Coronary artery (tissue), 2 donors: Measurements from ENCODE around the gene ANKRD33.

Experiments used
- DNase-seq: peaks from one replicate; pipeline ENCODE4 v3.0.0-alpha.2; 2017; ENCODE audit warnings: low spot score
- H3K27ac ChIP-seq, 2 donors: fragments of 200-600 bp; sonication (generic); one replicate each; pipeline ENCODE4 v1.5.1; 2016 to 2019
- H3K4me3 ChIP-seq: fragments of 200-600 bp; sonication (generic); 2 replicates; pipeline ENCODE4 v1.5.1; 2016; ENCODE audit warnings: mild to moderate bottlenecking, moderate library complexity
- CTCF ChIP-seq: fragments of 200-600 bp; sonication (generic); IDR thresholded peaks from one replicate; pipeline ENCODE4 v1.5.1; 2019; ENCODE audit warnings: antibody characterized with exemption

The ANKRD33 gene

DNA sequence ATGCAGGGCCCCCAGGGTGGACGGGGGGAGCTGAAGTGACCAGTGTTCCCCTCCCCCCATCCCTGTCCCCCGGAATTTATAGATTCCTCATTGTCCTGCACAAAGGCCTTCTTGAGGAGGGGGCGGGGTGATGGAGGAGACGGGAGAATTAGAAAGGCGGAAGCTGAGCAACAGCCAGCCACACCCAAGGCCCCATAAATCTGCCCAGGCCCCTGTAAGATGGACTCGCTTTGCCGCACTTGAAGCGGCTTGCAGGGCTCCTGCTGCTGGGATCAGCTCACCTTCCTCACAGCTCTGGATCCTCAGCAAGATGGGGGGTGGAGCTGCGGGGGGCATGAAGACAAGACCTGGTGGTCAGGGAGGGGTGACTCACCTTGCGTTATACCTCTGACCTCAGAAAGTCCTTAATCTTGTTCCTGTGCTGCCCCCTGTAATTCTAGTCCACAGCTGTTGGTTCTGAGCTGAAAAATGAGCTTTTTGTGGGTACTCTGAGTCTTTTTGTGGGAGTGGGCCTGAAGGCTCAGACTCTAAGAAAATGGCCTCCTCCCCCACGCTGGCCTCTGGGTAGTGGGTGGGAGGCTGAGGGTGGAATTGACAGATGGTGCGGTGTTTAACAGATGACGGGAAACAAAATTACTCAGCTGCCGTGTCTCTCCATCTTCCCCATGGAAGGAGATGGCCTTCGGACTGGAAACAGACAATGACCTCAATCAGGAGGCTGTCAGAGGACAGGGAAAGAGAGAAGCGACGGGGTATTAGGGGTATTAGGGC is 15.8 kb upstream of the ANKRD33 start:
- TF ChIP-seq CTCF, result no peak
- no peak overlapping the region for H3K4me3 ChIP-seq
- H3K27ac ChIP-seq, result no peak overlapping the region
- DNase-seq, result no peak

- no peak overlapping the region for H3K4me3 ChIP-seq
- H3K27ac ChIP-seq, result no peak overlapping the region
- TF ChIP-seq CTCF, result no peak
- DNase-seq, result no peak
Observed at GRCh38 chr12:51872689-51872981, 15.3 kb upstream of the ANKRD33 start.

DNA sequence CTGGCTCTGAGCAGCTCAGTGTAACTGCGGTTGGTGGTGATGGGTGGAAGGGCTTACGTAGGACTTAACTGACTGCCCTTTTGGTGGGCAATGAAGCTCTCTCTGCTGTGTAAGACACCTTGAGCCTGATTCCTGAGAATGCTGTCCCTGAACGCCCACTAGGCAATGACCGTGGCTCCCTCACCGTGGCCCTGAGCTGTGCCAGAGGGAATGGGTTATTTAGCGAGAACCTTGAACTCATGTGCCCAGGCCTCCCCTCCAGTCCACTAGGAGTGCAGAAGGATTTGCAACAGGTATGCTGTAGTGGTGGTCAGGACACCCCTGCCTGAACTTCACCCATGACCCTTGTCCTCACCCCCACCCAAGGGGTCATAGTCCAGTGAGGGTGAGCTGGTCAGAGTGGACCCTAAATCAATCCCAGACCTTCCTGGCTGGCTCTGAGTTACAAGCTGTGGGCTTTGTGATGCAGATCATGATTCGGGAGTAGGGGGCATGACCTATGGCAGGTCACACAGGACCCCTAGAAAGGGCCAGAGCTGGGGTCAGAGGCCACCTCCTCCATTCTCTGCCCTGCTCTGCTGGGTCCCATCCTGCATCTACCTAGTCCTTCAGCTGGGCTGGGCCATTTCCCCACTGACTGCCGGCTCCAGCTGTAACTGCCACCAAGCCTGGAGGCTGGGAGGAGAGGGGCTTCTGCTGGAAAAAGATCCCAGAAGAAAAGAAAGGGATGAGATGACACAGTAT is 14.5 kb upstream of the ANKRD33 start:
- H3K4me3 ChIP-seq, result no peak overlapping the region
- TF ChIP-seq CTCF, result no peak
- no peak overlapping the region for H3K27ac ChIP-seq
- no peak for DNase-seq

DNA sequence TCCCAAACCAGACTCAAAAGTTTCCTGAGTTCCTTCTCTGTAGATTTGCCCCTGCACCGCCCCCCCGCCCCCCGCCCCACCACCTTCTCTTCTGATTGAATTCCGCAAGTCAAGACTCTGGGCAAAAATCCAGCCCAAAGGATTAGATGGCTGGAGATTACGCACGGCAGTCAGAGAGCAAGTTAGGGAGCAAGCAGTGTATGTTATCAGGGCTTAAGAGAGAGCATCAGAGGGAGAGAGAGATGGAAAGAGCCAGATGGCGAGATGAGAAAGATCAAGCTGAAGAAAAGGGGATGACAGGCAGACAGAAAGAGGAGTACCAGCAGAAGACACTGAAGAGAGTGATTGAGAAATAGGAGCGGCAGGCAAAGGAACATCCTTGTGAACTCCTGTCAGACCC is 13.9 kb upstream of the ANKRD33 start:
- no peak overlapping the region for H3K4me3 ChIP-seq
- no peak overlapping the region for H3K27ac ChIP-seq
- TF ChIP-seq CTCF, result no peak
- DNase-seq, result no peak

DNA sequence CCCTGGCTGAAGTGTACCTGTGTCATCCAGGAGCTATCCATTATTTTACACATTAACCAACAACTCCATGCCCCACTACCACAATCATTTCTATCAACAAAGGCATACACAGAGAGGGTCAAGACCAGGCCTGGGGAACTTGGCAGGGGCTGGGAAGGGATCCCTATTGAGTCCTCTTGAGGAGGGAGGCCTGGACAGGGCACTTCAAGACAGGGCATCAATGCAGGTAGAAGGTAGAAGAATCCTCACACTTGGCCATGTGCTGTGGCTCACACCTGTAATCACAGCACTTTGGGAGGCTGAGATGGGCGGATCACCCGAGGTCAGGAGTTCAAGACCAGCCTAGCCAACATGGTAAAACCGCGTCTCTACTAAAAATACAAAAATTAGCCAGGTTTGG is 13.4 kb upstream of the ANKRD33 start:
- no peak overlapping the region for H3K27ac ChIP-seq
- no peak for DNase-seq
- H3K4me3 ChIP-seq, result no peak overlapping the region
- no peak for TF ChIP-seq CTCF

GRCh38 chr12:51879102-51879501 is 8.8 kb upstream of the ANKRD33 start:
- H3K27ac ChIP-seq, result no peak overlapping the region
- TF ChIP-seq CTCF, result no peak
- no peak overlapping the region for H3K4me3 ChIP-seq
- DNase-seq, result no peak

GRCh38 chr12:51883295-51883694 is 4.6 kb upstream of the ANKRD33 start:
- Histone ChIP-seq H3K27ac (no peak overlapping the region), H3K4me3 (no peak overlapping the region)
- DNase-seq, result no peak
- no peak for TF ChIP-seq CTCF
